H1 (cell line): ENCODE measurements around the gene CCDC197. TPM values are rescaled to one million over a fixed set of nuclear protein-coding genes. Genes with fewer than 3 reads are reported as not detected.

Experiments used
- CTCF ChIA-PET: fragments of 300-600 bp; sonication (Branson Sonifier 250); formaldehyde crosslinking; loops from one replicate; lab custom pipeline; 2021; ENCODE audit not compliant: partially characterized antibody; lab: Charles Lee
- POLR2A ChIA-PET: fragments of 300-600 bp; sonication (Branson Sonifier 250); formaldehyde crosslinking; loops from one replicate; lab custom pipeline; 2021; ENCODE audit warnings: inconsistent platforms; ENCODE audit not compliant: partially characterized antibody; lab: Charles Lee
- DNase-seq, 2 experiments: peaks; one replicate each; pipeline versions ENCODE4 v3.0.0 to v3.0.0-alpha.2; 2010 to 2022; ENCODE audit warnings: low spot score in 2 of 2, low read depth in 1 of 2, mixed read lengths in 1 of 2
- FAIRE-seq: peaks from 2 replicates; lab custom pipeline; 2011; peaks lifted over from hg19 to GRCh38; lab: Jason Lieb, UNC
- H2AFZ ChIP-seq: 2 replicates; pipeline ENCODE4 v1.8.1; 2012; ENCODE audit warnings: low read length, inconsistent platforms
- H2AK5ac ChIP-seq: 2 replicates; pipeline ENCODE4 v1.6.1; 2013; ENCODE audit warnings: low read depth, low read length
- H2BK120ac ChIP-seq: replicated peaks from 2 replicates; pipeline ENCODE3; 2013; ENCODE audit warnings: low read depth, low read length, inconsistent platforms
- H2BK12ac ChIP-seq: 2 replicates; pipeline ENCODE4 v1.6.1; 2013; ENCODE audit warnings: low read depth, low read length
- H2BK15ac ChIP-seq: 2 replicates; pipeline ENCODE4 v1.6.1; 2013; ENCODE audit warnings: low read length
- H2BK20ac ChIP-seq: 2 replicates; pipeline ENCODE4 v1.6.1; 2013; ENCODE audit warnings: low read length
- H2BK5ac ChIP-seq: 2 replicates; pipeline ENCODE4 v1.6.1; 2013; ENCODE audit warnings: low read depth, low read length
- H3K14ac ChIP-seq: 2 replicates; pipeline ENCODE4 v1.6.1; 2013; ENCODE audit warnings: inconsistent platforms; ENCODE audit not compliant: insufficient read length
- H3K18ac ChIP-seq: 2 replicates; pipeline ENCODE4 v1.6.1; 2013; ENCODE audit warnings: low read length; ENCODE audit errors: extremely low read depth
- H3K23ac ChIP-seq: 2 replicates; pipeline ENCODE4 v1.6.1; 2013; ENCODE audit warnings: inconsistent platforms; ENCODE audit not compliant: insufficient read length
- H3K23me2 ChIP-seq: 2 replicates; pipeline ENCODE4 v1.6.1; 2013; ENCODE audit warnings: low read depth, low read length
- H3K27ac ChIP-seq: 2 replicates; pipeline ENCODE4 v1.6.1; 2011; ENCODE audit warnings: low read depth, low read length, inconsistent platforms
- H3K27me3 ChIP-seq, 4 experiments: replicated peaks in 1 of 4; 1 replicate in 1 of 4; 2 replicates in 3 of 4; pipeline versions ENCODE4 v1.6.1 to v1.8.1; 2011 to 2013; ENCODE audit warnings: low read length in 3 of 4, mild to moderate bottlenecking in 3 of 4, inconsistent platforms in 2 of 4, mixed read lengths in 2 of 4, moderate library complexity in 1 of 4; ENCODE audit not compliant: control insufficient read depth in 3 of 4, insufficient read depth in 3 of 4; ENCODE audit errors: extremely low read depth in 1 of 4
- H3K36me3 ChIP-seq, 4 experiments: 2 replicates each; pipeline versions ENCODE4 v1.6.1 to v1.8.1; 2011 to 2013; ENCODE audit warnings: mild to moderate bottlenecking in 4 of 4, low read length in 3 of 4, moderate library complexity in 2 of 4, control low read depth in 1 of 4, inconsistent platforms in 1 of 4; ENCODE audit not compliant: insufficient read depth in 4 of 4, control insufficient read depth in 2 of 4
- H3K4ac ChIP-seq: replicated peaks from 2 replicates; pipeline ENCODE3; 2013; ENCODE audit warnings: low read length, low read depth, mixed read lengths, inconsistent platforms; ENCODE audit not compliant: insufficient read length
- H3K4me1 ChIP-seq, 4 experiments: replicated peaks in 1 of 4; 1 replicate in 1 of 4; 2 replicates in 3 of 4; pipeline versions ENCODE4 v1.6.1 to v1.8.1; 2011 to 2013; ENCODE audit warnings: low read length in 3 of 4, inconsistent platforms in 2 of 4, mixed read lengths in 1 of 4; ENCODE audit not compliant: insufficient read depth in 4 of 4, control insufficient read depth in 3 of 4
- H3K4me2 ChIP-seq, 2 experiments: 2 replicates each; pipeline versions ENCODE4 v1.6.1 to v1.8.1; 2011 to 2013; ENCODE audit warnings: low read depth in 2 of 2, low read length in 2 of 2, control low read depth in 1 of 2, inconsistent platforms in 1 of 2, mild to moderate bottlenecking in 1 of 2; ENCODE audit not compliant: insufficient read depth in 1 of 2
- H3K4me3 ChIP-seq, 4 experiments: fragments of 200-600, 300-600 bp in 1 of 4; sonication (generic), shearing (Covaris generic), sonication (Bioruptor Twin) in 1 of 4; 2 replicates each; pipeline versions ENCODE4 v1.5.1 to v1.8.1; 2011 to 2016; ENCODE audit warnings: low read length in 4 of 4, low read depth in 3 of 4, control low read depth in 2 of 4, inconsistent platforms in 2 of 4, mild to moderate bottlenecking in 2 of 4, mixed read lengths in 1 of 4, moderate library complexity in 1 of 4; ENCODE audit not compliant: insufficient read depth in 2 of 4; ENCODE audit errors: extremely low read depth in 1 of 4
- H3K56ac ChIP-seq: replicated peaks from 2 replicates; pipeline ENCODE3; 2013; ENCODE audit warnings: low read depth, mild to moderate bottlenecking, mixed read lengths, low read length, inconsistent platforms; ENCODE audit not compliant: insufficient read length
- H3K79me1 ChIP-seq: 2 replicates; pipeline ENCODE4 v1.6.1; 2013; ENCODE audit warnings: low read depth, low read length, control low read depth
- H3K79me2 ChIP-seq, 2 experiments: 2 replicates each; pipeline versions ENCODE4 v1.6.1 to v1.8.1; 2012 to 2013; ENCODE audit warnings: low read length in 2 of 2, mild to moderate bottlenecking in 2 of 2, inconsistent platforms in 1 of 2; ENCODE audit not compliant: insufficient read depth in 2 of 2, control insufficient read depth in 1 of 2
- H3K9ac ChIP-seq, 4 experiments: replicated peaks in 1 of 4; 1 replicate in 1 of 4; 2 replicates in 3 of 4; pipeline versions ENCODE4 v1.6.1 to v1.8.1; 2011 to 2013; ENCODE audit warnings: low read depth in 3 of 4, low read length in 3 of 4, control low read depth in 2 of 4, mild to moderate bottlenecking in 2 of 4, moderate library complexity in 2 of 4, inconsistent platforms in 1 of 4; ENCODE audit errors: extremely low read depth in 1 of 4
- H3K9me3 ChIP-seq, 2 experiments: 2 replicates each; pipeline versions ENCODE4 v1.6.1 to v1.8.1; 2012 to 2013; ENCODE audit warnings: mild to moderate bottlenecking in 2 of 2, moderate library complexity in 2 of 2, control low read depth in 1 of 2, inconsistent platforms in 1 of 2, low read depth in 1 of 2, low read length in 1 of 2, mixed read lengths in 1 of 2; ENCODE audit not compliant: insufficient read depth in 2 of 2
- H4K20me1 ChIP-seq, 2 experiments: replicated peaks in 1 of 2; 2 replicates each; pipeline versions ENCODE3 to v1.8.1; 2011 to 2013; ENCODE audit warnings: inconsistent platforms in 2 of 2, low read length in 2 of 2, mild to moderate bottlenecking in 1 of 2; ENCODE audit not compliant: insufficient read depth in 2 of 2, control insufficient read depth in 1 of 2
- H4K5ac ChIP-seq: 2 replicates; pipeline ENCODE4 v1.6.1; 2013; ENCODE audit warnings: low read length, low read depth, mixed read lengths, inconsistent platforms; ENCODE audit not compliant: insufficient read length
- H4K8ac ChIP-seq: 2 replicates; pipeline ENCODE4 v1.8.0; 2013; ENCODE audit warnings: mild to moderate bottlenecking, moderate library complexity, low read length, inconsistent platforms; ENCODE audit not compliant: insufficient read depth; ENCODE audit errors: extremely low read depth
- H4K91ac ChIP-seq: replicated peaks from 2 replicates; pipeline ENCODE3; 2013; ENCODE audit warnings: low read length, mixed read lengths, inconsistent platforms; ENCODE audit not compliant: insufficient read length
- HDAC2 ChIP-seq, 2 experiments: fragments of 300-600 bp in 1 of 2; sonication (generic) in 1 of 2; IDR thresholded peaks; 2 replicates each; pipeline ENCODE4 v1.6.1; 2011 to 2012; ENCODE audit warnings: low read depth in 2 of 2, low read length in 2 of 2, mild to moderate bottlenecking in 2 of 2, moderate library complexity in 2 of 2, borderline replicate concordance in 1 of 2, inconsistent platforms in 1 of 2
- SIN3A ChIP-seq, 2 experiments: IDR thresholded peaks in 1 of 2; conservative IDR thresholded peaks in 1 of 2; 2 replicates each; pipeline ENCODE4 v1.6.1; 2011 to 2012; ENCODE audit warnings: low read length in 2 of 2, improper control_type of control experiment in 1 of 2, low read depth in 1 of 2, mild to moderate bottlenecking in 1 of 2
- TAF7 ChIP-seq: optimal IDR thresholded peaks from 2 replicates; pipeline ENCODE3; 2011; ENCODE audit warnings: low read depth, mild to moderate bottlenecking, inconsistent platforms, low read length, moderate library complexity, borderline replicate concordance
- USF2 ChIP-seq: IDR thresholded peaks from 2 replicates; pipeline ENCODE4 v1.6.1; 2011; ENCODE audit warnings: low read length, improper control_type of control experiment
- WGBS, 2 experiments: shearing (Covaris generic) in 1 of 2; methylation state at CpG; one replicate each; pipeline versions ENCODE4 v1.1.6 to v1.1.7; 2013 to 2015; ENCODE audit warnings: low lambda C conversion rate in 2 of 2, mixed read lengths in 2 of 2, inconsistent platforms in 1 of 2, low coverage in 1 of 2, missing lambda C conversion rate in 1 of 2; ENCODE audit not compliant: insufficient replicate concordance in 2 of 2, insufficient coverage in 1 of 2, insufficient read length in 1 of 2; ENCODE audit errors: extremely low coverage in 1 of 2, missing lambda C conversion rate in 1 of 2; 5-methylcytosine and 5-hydroxymethylcytosine counted together
- polyA plus RNA-seq, 7 experiments: library from polyadenylated mRNA; depleted of rRNA in 3 of 7; stranded (reverse) in 5 of 7; unstranded in 2 of 7; fragments of >200 nt in 5 of 7; fragments of 200-250 nt in 2 of 7; gene quantifications; 1 replicate in 5 of 7; 2 replicates in 1 of 7; 4 replicates in 1 of 7; pipeline versions ENCODE4 v1.2.1 to v1.2.3, GENCODE V29; 2011 to 2013; ENCODE audit warnings: missing spikeins in 2 of 7, mixed read lengths in 2 of 7
- total RNA-seq: library from RNA; stranded (reverse); fragmentation: NEBNext Ultra II Directional; extraction: Animal tissue kit (Norgen Biotek cat#: 25700); gene quantifications from 2 replicates; pipeline ENCODE4 v1.2.1, GENCODE V29; 2021

The CCDC197 gene
- total and polyA plus RNA-seq, 2 of the 8 experiments (the other 6 are each of a cell fraction or from before 2014, with no cell fraction given), result not detected

- no peak overlapping the region for H4K91ac ChIP-seq
- H3K14ac ChIP-seq, result no peak overlapping the region
- H3K23me2 ChIP-seq, result no peaks in the 10 kb centered on the region
- H3K23ac ChIP-seq, result no peak overlapping the region
- no peak overlapping the region for H2BK5ac ChIP-seq
- FAIRE-seq (no peak), DNase-seq (no peak)
- no peaks in the 10 kb centered on the region for H3K27me3 ChIP-seq
- H2BK120ac ChIP-seq, result no peak overlapping the region
- ChIA-PET POLR2A (no interaction called here), CTCF (interaction anchor here (0.8 kb wide), 1 partner anchor 19 kb away, joined by 3 read pairs; no protein-coding TSS in a partner anchor)
- no peak overlapping the region for H2AK5ac ChIP-seq
- no peak overlapping the region for H4K8ac ChIP-seq
- no peak overlapping the region for H3K4ac ChIP-seq
- H3K27ac ChIP-seq, result no peak overlapping the region
- TF ChIP-seq SIN3A (conservative IDR thresholded peaks at IDR 0.05 in 1 of 2, IDR thresholded peaks at IDR 0.05 in 1 of 2; ENCODE audit: low read depth in 1 of 2, low read length in 2 of 2) (no peak), USF2 (no peak), HDAC2 (IDR thresholded peaks at IDR 0.05; ENCODE audit: borderline replicate concordance in 1 of 2, low read depth in 2 of 2, low read length in 2 of 2) (no peak), TAF7 (no peak)
- no peak overlapping the region for H2BK12ac ChIP-seq
- no peaks in the 10 kb centered on the region for H3K79me1 ChIP-seq
- H3K56ac ChIP-seq, result no peak overlapping the region
- H3K36me3 ChIP-seq, result peaks cover 15 to 55% (median 25%) of the 10 kb centered on the region in 4 experiments; a peak in 7 of 8 replicates
- H2AFZ ChIP-seq, result no peak overlapping the region
- H3K79me2 ChIP-seq, result no peaks in the 10 kb centered on the region
- H4K5ac ChIP-seq, result no peak overlapping the region
- WGBS, 2 experiments, result 88% methylated on average over 8 of the region's 8 CpGs; no CpG with 5 or more reads in 1 of the 2 experiments
- no peak overlapping the region; a peak in 1 of 7 replicates for H3K9ac ChIP-seq
- H2BK15ac ChIP-seq, result no peak overlapping the region
- peaks cover 0 to 8% of the 10 kb centered on the region in 2 experiments for H4K20me1 ChIP-seq
- H3K4me1 ChIP-seq, result no peaks in the 10 kb centered on the region
- H3K4me2 ChIP-seq, result no peak overlapping the region
- no peak overlapping the region for H2BK20ac ChIP-seq
- no peak overlapping the region for H3K18ac ChIP-seq
- no peak overlapping the region for H3K4me3 ChIP-seq
- no peaks in the 10 kb centered on the region for H3K9me3 ChIP-seq
Measured at GRCh38 chr14:94045101-94045500, 48.0 kb downstream of the CCDC197 start.
